Panc1 (cell line): Measurements from ENCODE around the gene LYPD6. TPM values are rescaled to one million over a fixed set of nuclear protein-coding genes. Genes with fewer than 3 reads are reported as not detected.

Source experiments
- ATAC-seq: fragments of 200-7000 bp; cut with Tn5 transposase; 2 replicates; pipeline ENCODE4 v1.9.1; 2020; ENCODE audit warnings: mild to moderate bottlenecking, moderate library complexity
- BruUV-seq: library from RNA; stranded (reverse); fragments of 400-500 nt; replicated peaks from 2 replicates; lab custom pipeline; 2021; lab: Mats Ljungman, UMichigan
- CTCF ChIA-PET: fragments of 300-600 bp; sonication (Branson Sonifier 250); formaldehyde crosslinking; loops from one replicate; lab custom pipeline; 2022; ENCODE audit warnings: antibody characterized with exemption; lab: Charles Lee
- POLR2A ChIA-PET: fragments of 300-600 bp; sonication (Branson Sonifier 250); formaldehyde crosslinking; loops from one replicate; lab custom pipeline; 2022; ENCODE audit warnings: antibody characterized with exemption; lab: Charles Lee
- DNase-seq: peaks from one replicate; pipeline ENCODE4 v3.0.0-alpha.2; 2010; ENCODE audit warnings: low read depth, low spot score
- H3K27ac ChIP-seq: 2 replicates; pipeline ENCODE4 v1.5.1; 2011; ENCODE audit warnings: mild to moderate bottlenecking, low read length, inconsistent platforms
- H3K27me3 ChIP-seq: fragments of 200-500 bp; sonication (Bioruptor generic); 2 replicates; pipeline ENCODE4 v1.6.0; 2014; ENCODE audit warnings: low read length, inconsistent platforms; ENCODE audit not compliant: control insufficient read depth, insufficient read depth
- H3K36me3 ChIP-seq: fragments of 200-500 bp; sonication (Bioruptor generic); 2 replicates; pipeline ENCODE4 v1.5.1; 2014; ENCODE audit warnings: inconsistent platforms, mild to moderate bottlenecking, low read length, moderate library complexity; ENCODE audit not compliant: control insufficient read depth, insufficient read depth
- H3K4me1 ChIP-seq: 2 replicates; pipeline ENCODE4 v1.5.1; 2011; ENCODE audit warnings: inconsistent platforms, mild to moderate bottlenecking, low read length, moderate library complexity; ENCODE audit not compliant: control insufficient read depth, insufficient read depth
- H3K4me3 ChIP-seq, 2 experiments: 2 replicates each; pipeline ENCODE4 v1.5.1; 2011 to 2012; ENCODE audit warnings: low read depth in 2 of 2, low read length in 2 of 2, mild to moderate bottlenecking in 2 of 2, inconsistent platforms in 1 of 2, moderate library complexity in 1 of 2
- H3K9me3 ChIP-seq: fragments of 200-500 bp; sonication (Bioruptor generic); 2 replicates; pipeline ENCODE4 v1.5.1; 2014; ENCODE audit warnings: low read depth, mild to moderate bottlenecking, inconsistent platforms, low read length, moderate library complexity; ENCODE audit not compliant: control insufficient read depth, insufficient read depth
- CTCF ChIP-seq: fragments of 450-650 bp; IDR thresholded peaks from 2 replicates; pipeline ENCODE4 v1.5.1; 2017; ENCODE audit warnings: mild to moderate bottlenecking
- POLR2AphosphoS5 ChIP-seq: IDR thresholded peaks from 2 replicates; pipeline ENCODE4 v1.6.1; 2012; ENCODE audit warnings: mild to moderate bottlenecking, low read depth, low read length, moderate library complexity
- REST ChIP-seq, 2 experiments: IDR thresholded peaks; 2 replicates each; pipeline ENCODE4 v1.6.1; 2011 to 2012; ENCODE audit warnings: low read depth in 2 of 2, control low read depth in 1 of 2, low read length in 1 of 2, mild to moderate bottlenecking in 1 of 2, moderate library complexity in 1 of 2; ENCODE audit not compliant: insufficient read depth in 1 of 2
- SIN3A ChIP-seq: IDR thresholded peaks from 2 replicates; pipeline ENCODE4 v1.6.1; 2012; ENCODE audit warnings: low read depth, mild to moderate bottlenecking, low read length, moderate library complexity, borderline replicate concordance; ENCODE audit not compliant: insufficient read depth
- TCF7L2 ChIP-seq: IDR thresholded peaks from 2 replicates; pipeline ENCODE4 v1.6.1; 2011; ENCODE audit warnings: mild to moderate bottlenecking, low read depth, low read length, inconsistent platforms
- in situ Hi-C: cut with HindIII; loops from 2 replicates; pipeline ENCODE4 v1.10.0; 2016; ENCODE audit warnings: low sequenced_read_pairs, low pct_unique_long_range_greater_than_20kb
- intact Hi-C: fragments of 100-400 bp; cut with micrococcal nuclease; formaldehyde crosslinking; loops from one replicate; pipeline ENCODE4 v1.10.0; 2022; ENCODE audit not compliant: unreplicated experiment
- total RNA-seq: library from RNA; stranded (reverse); gene quantifications from one replicate; pipeline ENCODE4 v1.2.1, GENCODE V29; 2021; ENCODE audit not compliant: unreplicated experiment

The LYPD6 gene
- total RNA-seq, 1 experiment from 2014 or later = 0.31 TPM

- ChIA-PET CTCF (no interaction called here), POLR2A (no interaction called here)
- no peak for DNase-seq
- H3K4me3 ChIP-seq = no peak overlapping the region
- no peaks in the 10 kb centered on the region for H3K9me3 ChIP-seq
- intact Hi-C loops = no loop called here
- no peak for ATAC-seq
- no peak overlapping the region for H3K27ac ChIP-seq
- no peaks in the 10 kb centered on the region for H3K4me1 ChIP-seq
- in situ Hi-C loops = no loop called here
- no peaks in the 10 kb centered on the region for H3K36me3 ChIP-seq
- peaks cover 5% of the 10 kb centered on the region; the same call in 1 of the 2 replicates for H3K27me3 ChIP-seq
- BruUV-seq = no TSS peak
- TF ChIP-seq CTCF (no peak), REST (IDR thresholded peaks at IDR 0.05; ENCODE audit: insufficient read depth in 1 of 2, low read depth in 2 of 2, low read length in 1 of 2) (no peak), POLR2AphosphoS5 (no peak), TCF7L2 (no peak), SIN3A (no peak)
Observed at GRCh38 chr2:149310349-149310748, 20.0 kb upstream of the LYPD6 start.

GRCh38 chr2:149312039-149312438 lies 18.3 kb upstream of the LYPD6 start:
- CTCF ChIA-PET = no interaction called here
- POLR2A ChIA-PET = no interaction called here
- in situ Hi-C loops = no loop called here
- Histone ChIP-seq H3K4me1 (no peaks in the 10 kb centered on the region), H3K36me3 (no peaks in the 10 kb centered on the region), H3K4me3 (no peak overlapping the region), H3K27ac (no peak overlapping the region), H3K9me3 (no peaks in the 10 kb centered on the region), H3K27me3 (peaks cover 5% of the 10 kb centered on the region; the same call in 1 of the 2 replicates)
- TF ChIP-seq SIN3A (no peak), REST (IDR thresholded peaks at IDR 0.05; ENCODE audit: insufficient read depth in 1 of 2, low read depth in 2 of 2, low read length in 1 of 2) (no peak), TCF7L2 (no peak), CTCF (no peak), POLR2AphosphoS5 (no peak)
- ATAC-seq (no peak), DNase-seq (no peak)
- BruUV-seq = no TSS peak
- intact Hi-C loops = no loop called here
